ENCODE results near the gene MRC1. TPM values are rescaled to one million over a fixed set of nuclear protein-coding genes. Genes with fewer than 3 reads are reported as not detected.

Gene MRC1
- total and polyA plus RNA-seq, 9 of the 15 experiments (the other 6 are each of a cell fraction or from before 2014, with no cell fraction given): 0.01 to 0.20 (median 0.03) TPM; not detected in 5

DNA sequence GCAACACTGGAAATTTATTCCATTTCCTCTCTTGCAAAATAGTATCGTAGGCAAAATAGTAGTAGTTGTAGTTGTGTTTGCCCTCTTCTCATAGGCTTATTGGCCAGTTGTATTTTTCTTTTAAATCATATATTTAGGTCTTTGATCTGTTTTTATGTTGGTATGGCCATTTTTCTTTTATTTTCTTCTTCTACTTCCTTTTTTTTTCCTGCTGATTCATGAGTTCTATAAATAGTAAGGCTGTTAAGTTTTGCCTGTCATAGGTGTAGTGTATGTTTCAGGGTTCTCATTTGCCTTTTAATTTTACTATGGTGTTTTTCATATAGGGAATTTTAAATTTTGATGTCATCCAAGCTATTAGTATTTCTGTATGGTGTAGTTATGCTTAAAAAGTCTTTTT lies 25.4 kb upstream of the MRC1 start (continued):
- TF ChIP-seq DLX4 (CRISPR knock-in tag; IDR thresholded peaks at IDR 0.05): no peak
- TF ChIP-seq ARID1B (IDR thresholded peaks at IDR 0.05): peak; percentile 53
- TF ChIP-seq FOS (IDR thresholded peaks at IDR 0.05; ENCODE audit: extremely low read depth, insufficient read length): no peak
- TF ChIP-seq PRPF4 (IDR thresholded peaks at IDR 0.05; ENCODE audit: insufficient read depth, low read depth, low read length, poor library complexity, severe bottlenecking): no peak
- TF ChIP-seq, protein P1, sequence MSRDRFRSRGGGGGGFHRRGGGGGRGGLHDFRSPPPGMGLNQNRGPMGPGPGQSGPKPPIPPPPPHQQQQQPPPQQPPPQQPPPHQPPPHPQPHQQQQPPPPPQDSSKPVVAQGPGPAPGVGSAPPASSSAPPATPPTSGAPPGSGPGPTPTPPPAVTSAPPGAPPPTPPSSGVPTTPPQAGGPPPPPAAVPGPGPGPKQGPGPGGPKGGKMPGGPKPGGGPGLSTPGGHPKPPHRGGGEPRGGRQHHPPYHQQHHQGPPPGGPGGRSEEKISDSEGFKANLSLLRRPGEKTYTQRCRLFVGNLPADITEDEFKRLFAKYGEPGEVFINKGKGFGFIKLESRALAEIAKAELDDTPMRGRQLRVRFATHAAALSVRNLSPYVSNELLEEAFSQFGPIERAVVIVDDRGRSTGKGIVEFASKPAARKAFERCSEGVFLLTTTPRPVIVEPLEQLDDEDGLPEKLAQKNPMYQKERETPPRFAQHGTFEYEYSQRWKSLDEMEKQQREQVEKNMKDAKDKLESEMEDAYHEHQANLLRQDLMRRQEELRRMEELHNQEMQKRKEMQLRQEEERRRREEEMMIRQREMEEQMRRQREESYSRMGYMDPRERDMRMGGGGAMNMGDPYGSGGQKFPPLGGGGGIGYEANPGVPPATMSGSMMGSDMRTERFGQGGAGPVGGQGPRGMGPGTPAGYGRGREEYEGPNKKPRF (IDR thresholded peaks at IDR 0.05; ENCODE audit: low read depth, low read length): no peak
- TF ChIP-seq ZNF589 (CRISPR knock-in tag; IDR thresholded peaks at IDR 0.05; ENCODE audit: low read depth): no peak
- TF ChIP-seq, protein P2, sequence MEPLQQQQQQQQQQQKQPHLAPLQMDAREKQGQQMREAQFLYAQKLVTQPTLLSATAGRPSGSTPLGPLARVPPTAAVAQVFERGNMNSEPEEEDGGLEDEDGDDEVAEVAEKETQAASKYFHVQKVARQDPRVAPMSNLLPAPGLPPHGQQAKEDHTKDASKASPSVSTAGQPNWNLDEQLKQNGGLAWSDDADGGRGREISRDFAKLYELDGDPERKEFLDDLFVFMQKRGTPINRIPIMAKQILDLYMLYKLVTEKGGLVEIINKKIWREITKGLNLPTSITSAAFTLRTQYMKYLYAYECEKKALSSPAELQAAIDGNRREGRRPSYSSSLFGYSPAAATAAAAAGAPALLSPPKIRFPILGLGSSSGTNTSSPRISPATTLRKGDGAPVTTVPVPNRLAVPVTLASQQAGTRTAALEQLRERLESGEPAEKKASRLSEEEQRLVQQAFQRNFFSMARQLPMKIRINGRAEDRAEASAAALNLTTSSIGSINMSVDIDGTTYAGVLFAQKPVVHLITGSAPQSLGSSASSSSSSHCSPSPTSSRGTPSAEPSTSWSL (CRISPR knock-in tag; IDR thresholded peaks at IDR 0.05; ENCODE audit: borderline replicate concordance): no peak
- no peak for TF ChIP-seq CREM (IDR thresholded peaks at IDR 0.05; ENCODE audit: low read depth)
- no peak for TF ChIP-seq ETV5 (CRISPR knock-in tag; IDR thresholded peaks at IDR 0.05; ENCODE audit: low read depth)
- TF ChIP-seq C11orf30 (IDR thresholded peaks at IDR 0.05; ENCODE audit: low read depth): peak; percentile 96
- peak; percentile 78; the same call in 1 of the 2 replicates for TF ChIP-seq MAFF (IDR thresholded peaks at IDR 0.05; ENCODE audit: low read length)
- TF ChIP-seq FOXA1 (IDR thresholded peaks at IDR 0.05; ENCODE audit: borderline replicate concordance): no peak
- TF ChIP-seq NCOA2 (IDR thresholded peaks at IDR 0.05; ENCODE audit: partially characterized antibody in 2 of 2): no peak
- peak; percentile 94 for TF ChIP-seq MEF2A (IDR thresholded peaks at IDR 0.05; ENCODE audit: control insufficient read depth, low read depth, low read length)
- TF ChIP-seq, protein P3, sequence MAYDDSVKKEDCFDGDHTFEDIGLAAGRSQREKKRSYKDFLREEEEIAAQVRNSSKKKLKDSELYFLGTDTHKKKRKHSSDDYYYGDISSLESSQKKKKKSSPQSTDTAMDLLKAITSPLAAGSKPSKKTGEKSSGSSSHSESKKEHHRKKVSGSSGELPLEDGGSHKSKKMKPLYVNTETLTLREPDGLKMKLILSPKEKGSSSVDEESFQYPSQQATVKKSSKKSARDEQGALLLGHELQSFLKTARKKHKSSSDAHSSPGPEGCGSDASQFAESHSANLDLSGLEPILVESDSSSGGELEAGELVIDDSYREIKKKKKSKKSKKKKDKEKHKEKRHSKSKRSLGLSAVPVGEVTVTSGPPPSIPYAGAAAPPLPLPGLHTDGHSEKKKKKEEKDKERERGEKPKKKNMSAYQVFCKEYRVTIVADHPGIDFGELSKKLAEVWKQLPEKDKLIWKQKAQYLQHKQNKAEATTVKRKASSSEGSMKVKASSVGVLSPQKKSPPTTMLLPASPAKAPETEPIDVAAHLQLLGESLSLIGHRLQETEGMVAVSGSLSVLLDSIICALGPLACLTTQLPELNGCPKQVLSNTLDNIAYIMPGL (CRISPR knock-in tag; IDR thresholded peaks at IDR 0.05): no peak
- peak; percentile 23; the same call in 1 of the 2 replicates for TF ChIP-seq PKNOX1 (IDR thresholded peaks at IDR 0.05)

All from K562 (cell line).